GM19099 (cell line): ENCODE data around the gene OVCA2.

Experiments
- POLR2A ChIP-seq: IDR thresholded peaks from 3 replicates; pipeline ENCODE4 v1.6.1; 2011; ENCODE audit warnings: low read depth; ENCODE audit not compliant: insufficient read length; ENCODE audit errors: extremely low read depth

The OVCA2 gene

DNA sequence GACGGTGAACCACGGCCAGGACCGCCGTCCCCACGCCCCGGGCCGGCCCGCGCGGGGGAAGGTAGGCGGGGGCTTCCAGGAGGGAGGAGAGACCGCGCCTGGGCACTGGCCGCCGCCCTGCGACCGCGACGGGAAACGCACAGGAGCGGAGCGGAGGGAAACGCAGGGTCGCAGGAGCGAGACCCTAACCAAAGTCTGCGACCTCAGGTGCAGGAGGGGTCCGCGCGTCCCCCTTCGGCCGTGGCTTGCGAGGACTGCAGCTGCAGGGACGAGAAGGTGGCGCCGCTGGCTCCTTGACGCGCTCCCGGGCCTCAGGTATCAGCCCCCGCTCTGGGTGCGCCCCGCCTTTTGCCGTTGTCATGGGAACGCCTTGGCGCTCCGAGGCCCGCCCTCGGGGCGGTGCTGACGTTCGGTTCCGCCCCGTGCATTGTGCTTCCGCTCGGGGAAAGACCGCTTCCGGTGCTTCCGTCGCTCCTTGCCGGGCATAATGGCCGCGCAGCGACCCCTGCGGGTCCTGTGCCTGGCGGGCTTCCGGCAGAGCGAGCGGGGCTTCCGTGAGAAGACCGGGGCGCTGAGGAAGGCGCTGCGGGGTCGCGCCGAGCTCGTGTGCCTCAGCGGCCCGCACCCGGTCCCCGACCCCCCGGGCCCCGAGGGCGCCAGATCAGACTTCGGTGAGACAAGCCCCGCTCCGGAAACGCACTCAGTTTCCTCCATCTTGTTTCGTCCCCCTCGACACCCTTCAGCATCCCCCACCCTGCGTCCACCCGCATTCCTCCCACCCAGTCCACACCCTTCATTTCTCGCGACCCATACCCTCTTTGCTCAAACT lies at the start of gene OVCA2:
OVCA2 (plus strand) TSS at position 462 of the 829 bp plus-strand sequence; CDS start at position 488, 26 bp downstream.
- TF ChIP-seq POLR2A, result peak; percentile 89

DNA sequence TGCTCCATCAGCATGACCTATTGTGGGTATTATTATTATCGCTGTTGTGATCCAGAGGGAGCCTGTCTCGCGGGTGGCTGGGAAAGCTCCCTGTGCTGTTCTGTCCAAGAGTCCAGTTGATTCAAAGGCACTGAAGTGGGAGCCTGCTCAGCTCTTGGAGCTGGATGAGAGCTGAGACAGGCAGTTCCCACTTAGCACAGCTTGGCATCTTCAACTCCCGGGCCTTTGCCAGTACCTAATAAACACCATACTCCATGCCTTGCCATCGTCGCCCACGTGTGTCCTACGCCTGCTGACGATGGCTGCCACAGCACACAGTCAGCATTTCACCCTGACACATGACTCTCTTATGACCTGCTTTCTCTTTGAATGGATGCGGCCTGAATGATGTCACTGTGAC lies 49.3 kb upstream of the OVCA2 start:
- TF ChIP-seq POLR2A, result no peak

DNA sequence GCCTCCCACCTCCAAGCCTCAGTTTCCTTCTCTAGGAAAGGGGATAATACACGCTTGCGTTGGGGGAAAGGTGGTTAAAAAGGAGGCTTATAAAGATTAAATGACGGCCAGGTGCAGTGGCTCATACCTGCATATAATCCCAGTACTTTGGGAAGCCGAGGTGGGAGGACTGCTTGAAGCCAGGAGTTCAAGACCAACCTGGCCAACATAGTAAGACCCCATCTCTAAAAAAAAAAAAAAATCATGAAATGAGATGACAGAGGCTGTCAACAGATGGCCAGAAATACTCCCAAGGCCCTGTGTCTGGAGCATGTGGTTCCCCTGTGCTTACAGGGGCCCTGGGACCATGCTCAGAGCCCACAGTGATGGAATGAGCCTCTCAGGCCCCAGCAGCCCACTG lies 47.1 kb upstream of the OVCA2 start:
- no peak for TF ChIP-seq POLR2A

DNA sequence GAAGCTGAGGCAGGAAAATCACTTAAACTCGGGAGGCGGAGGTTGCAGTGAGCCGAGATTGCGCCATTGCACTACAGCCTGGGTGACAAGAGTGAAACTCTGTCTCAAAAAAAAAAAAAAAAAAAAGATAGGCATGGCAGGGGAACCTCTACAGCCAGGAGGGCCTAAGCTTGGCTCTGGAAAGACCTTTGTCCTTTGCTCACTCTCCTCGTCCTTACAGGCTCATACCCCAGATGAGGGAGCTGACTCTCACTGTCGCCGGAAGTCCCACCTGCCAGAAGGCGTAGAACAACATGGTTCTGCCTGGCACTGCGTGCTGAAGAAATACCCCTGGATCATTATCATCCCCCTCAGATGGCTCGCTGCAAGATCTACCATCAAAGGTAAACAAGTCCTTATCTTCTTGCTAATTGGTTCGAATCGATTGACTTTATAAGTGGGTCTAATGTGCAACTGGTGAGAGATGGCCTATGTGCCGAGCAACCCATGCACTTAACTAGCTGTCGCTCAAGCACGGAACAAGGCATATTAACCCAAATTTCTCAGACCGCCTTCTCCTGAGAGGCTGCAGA lies 46.4 kb upstream of the OVCA2 start:
- TF ChIP-seq POLR2A, result no peak

DNA sequence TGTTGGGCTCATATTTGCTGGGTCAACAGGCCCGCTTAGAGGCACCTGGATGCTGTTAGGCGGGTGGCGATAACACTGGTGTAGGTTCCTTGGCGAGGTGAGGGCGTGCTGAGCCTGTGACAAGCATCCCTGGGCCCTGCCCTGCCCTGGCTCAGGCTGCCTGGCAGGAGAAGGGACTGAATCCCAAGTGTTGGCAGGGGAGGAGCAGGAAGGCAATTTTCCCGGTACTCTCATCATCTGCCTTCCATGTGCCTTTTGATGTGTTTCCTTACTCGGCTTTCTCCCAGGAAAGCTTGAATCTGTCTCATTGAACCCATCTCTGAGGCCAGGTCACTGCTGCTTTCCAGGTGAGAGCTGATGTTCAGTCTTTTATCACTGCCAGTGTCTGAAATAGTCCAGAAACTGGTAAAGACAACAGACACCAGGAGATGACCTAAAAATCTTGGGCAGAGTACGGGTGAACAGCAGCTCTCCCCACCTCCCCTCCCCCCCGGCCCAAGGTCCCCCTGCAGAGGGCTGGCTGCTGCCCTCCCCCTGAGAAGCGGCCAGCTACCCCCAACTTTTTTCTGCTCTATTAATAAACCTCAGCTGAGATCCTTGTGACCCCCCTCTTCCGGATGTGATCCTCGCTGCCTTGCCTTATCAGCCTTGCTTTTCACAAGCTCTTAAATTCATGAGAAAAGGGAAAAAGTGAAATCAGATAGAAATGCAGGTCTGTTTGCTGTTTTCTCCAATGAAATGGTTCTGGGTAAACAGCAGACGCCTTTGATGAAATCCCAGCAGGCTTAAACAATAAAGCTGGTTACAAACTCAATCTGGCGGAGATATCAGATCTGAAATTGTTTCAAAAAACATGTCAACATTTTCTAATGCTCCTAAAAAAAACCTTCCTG lies 45.7 kb upstream of the OVCA2 start:
- no peak for TF ChIP-seq POLR2A

DNA sequence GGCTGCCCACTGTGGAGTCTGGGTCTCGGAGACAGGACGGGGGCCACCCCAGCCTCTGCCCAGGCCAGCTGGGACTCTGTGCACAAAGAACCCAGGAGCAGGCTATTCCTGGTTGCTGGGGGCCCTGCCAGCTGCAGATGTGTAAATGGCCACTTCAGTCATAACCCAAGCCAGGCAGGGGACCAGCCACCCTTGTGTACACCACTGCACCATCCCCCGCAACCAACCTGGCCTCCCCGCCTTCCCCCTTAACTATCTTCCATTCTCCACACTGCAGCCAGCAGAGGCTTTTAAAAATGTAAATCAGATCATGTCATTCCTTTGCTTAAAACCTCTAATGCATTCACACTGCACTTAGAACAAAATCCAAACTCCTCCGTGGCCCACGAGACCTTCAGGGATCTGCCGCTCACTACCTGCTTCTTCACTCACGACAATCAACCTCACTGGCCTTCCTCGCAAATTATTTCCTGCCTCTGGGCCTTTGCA lies 45.0 kb upstream of the OVCA2 start:
- no peak for TF ChIP-seq POLR2A

DNA sequence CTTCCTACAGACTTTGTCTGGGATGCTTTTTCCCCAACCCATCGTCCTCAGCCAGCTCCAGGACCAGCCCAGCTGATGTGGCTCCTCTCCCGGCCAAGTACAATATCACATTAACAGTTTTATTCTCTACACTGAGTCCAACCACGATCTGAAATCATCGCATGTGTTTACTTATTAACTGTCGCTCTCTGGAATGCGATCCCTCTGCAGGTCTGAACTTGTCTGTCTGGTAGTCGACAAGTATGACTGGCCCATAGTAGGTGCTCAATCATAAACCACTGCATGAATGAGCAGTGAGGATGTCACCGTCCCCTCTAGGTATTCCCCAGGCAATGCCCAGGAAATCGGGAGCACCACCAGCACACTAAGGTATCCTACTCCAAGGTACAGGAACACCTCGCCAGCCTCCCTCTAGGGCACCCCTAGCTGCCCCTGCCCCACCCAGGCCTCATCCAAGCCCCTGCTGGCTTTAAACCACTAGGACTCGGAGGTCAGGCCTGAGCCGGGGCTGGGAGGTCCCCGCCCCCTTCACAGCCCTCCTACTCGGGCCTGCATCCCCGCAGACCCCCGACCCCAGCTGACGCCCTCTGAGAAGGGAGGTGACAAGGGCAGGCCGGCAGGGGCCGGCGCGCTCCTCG lies 44.4 kb upstream of the OVCA2 start:
- TF ChIP-seq POLR2A, result no peak

DNA sequence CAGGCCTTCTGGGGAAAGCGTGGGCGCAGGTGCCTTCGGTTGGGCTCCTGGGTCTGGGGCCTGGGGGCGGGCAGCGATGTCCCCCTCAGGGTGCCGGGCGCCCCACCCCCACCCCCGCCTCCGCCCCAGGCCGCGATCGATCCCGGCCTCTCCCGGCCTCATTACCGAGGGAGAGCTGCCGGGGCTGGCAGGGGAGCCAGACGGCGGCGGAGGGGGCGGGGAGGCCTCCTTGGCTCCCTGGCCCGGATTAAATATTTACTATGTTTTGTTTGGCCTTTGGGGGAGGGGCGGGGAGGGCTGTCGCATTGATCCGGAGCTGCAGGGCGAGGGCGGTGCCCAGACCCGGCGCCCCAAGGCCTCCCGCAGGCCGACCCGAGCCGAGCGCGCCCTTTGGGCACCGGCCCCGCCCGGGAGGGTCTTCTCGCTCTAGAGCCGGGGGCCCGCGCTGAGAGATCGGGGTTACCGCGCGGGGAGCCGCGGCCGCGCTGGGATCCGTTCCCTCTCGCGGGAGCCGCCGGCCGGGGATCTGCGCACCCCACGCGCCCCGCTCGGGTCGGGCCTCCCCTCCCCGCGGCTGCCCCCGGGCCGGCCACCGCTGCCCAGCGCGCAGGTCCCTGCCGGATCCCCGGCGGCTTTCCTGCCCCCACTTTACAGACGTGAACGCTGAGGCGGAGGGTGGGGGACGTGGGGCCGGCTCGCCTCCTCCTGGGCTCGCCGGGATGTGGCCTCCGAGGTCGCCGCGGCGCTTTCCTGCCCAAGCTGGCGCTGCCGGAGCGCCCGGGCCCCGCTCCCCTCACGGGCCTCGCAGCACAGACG lies 43.7 kb upstream of the OVCA2 start:
- no peak for TF ChIP-seq POLR2A

DNA sequence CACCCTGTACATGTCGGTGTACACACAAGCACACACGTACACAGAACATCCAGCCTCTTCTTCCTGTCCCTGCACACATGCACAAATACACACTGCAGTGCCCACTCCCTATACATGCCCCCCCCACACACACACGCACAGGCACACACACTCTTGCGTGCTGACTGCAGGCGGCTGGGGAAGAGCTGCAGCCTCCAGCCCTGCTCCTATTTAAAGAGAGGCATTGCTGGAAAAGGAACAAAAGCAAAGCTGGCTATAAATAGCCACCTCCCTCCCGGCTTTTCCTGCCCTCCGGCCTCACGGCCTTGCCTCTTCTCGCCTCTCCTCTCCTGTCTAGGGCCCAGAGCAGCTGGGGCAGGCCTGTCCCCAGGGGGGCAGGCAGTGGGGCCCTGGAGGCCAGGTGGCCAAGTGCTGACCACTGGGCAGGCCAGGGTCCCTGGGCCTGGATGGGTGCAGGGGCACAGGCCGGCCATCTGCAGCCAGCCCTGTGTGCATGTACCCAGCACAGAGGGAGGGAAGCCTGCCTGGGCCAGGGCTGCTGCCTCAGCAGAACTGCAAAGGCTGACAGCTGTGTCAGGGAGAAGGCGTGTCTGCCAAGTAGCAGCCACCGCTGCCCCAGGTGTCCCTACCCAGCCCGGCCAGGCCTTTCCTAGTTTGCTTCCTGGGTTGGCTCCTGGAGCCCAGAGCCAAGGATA lies 42.1 kb upstream of the OVCA2 start:
- TF ChIP-seq POLR2A, result no peak

DNA sequence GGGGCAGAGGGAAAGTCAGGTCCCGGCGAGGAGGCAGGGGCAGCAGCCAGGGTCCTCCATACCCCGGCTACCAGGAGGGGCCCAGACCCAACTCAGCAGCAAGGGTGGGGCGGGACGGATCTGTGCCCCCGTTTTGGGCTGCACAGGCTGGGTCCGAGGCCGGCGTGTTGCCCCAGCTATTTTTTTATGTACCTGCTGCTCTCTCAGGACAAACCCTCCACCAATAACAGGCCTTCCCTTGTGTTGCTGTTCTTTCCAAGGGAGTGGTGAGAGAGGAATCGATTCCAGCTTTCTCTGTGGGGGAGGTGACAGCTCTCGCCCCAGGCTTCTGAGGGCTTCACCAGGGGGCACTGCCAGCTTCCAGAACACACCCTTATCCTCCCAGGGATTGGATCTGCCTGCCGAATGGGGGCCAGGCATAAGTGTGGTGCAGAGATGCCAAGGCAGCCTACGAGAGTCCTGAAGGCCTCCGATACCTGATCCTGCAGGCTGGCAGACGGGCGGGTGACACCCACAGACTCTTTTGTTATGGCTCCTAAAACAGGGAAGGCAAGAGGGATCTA lies 39.0 kb upstream of the OVCA2 start:
- TF ChIP-seq POLR2A, result no peak

DNA sequence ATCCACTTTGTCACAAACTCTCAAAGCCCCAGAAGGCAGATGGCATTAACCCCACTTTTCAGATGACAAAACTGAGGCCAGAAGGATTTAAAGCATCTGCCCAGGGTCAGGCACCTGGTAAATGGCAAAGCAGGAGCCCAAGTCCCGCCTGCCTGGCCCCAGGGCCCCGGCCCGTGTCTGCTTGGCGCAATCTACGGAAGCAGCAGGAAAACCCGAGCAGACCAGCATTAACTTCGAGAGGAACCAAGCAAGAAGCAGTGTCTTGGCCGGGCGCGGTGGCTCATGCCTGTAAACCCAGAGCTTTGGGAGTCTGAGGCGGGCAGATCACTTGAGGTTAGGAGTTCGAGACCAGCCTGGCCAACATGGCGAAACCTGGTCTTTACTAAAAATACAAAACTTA lies 38.3 kb upstream of the OVCA2 start:
- TF ChIP-seq POLR2A, result no peak

DNA sequence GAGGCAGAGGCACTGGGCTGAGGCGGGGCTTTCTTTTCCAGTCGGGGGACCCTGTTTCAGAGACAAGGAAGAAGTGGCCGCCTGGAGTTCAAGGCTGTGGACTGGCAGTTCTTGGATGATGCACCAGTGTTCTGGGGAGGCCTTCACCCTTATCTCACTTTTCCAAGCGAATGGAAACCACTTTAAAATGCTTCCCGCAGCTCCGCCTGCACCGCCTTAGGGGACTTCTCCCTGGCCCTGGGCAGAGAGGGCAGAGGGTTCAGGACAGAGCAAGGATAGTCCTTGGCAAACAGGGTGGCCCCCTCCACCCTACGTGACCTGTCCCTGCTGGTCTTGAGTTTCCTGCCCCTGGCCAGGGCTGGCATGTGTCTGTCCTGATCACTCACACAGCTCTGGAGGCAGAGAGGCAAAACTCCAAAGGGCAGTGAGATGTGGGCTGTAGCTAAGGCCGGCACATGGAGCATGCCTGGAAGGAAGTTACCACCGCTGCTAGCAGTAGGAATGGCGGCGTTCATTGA lies 37.3 kb upstream of the OVCA2 start:
- TF ChIP-seq POLR2A, result no peak
